ENCODE data around the gene P2RY2.

DNA sequence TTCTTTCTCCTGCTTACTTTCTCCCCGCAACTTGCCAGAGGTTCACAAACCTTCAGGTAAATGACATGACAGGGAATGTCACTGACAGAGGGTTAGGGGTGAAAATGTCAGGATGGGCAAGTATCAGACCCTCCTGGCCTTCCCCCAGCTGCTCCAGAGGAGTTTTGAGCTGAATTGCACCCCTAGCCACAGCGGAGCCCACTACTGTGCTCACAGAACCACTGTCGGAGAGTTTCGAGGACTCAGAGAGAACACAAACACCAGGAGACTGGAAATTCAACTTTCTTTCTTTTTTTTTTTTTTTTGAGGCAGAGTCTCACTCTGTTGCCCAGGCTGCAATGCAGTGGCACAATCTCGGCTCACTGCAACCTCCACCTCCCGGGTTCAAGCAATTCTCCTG lies 21.5 kb upstream of the P2RY2 start:
- TF ChIP-seq, protein P1, sequence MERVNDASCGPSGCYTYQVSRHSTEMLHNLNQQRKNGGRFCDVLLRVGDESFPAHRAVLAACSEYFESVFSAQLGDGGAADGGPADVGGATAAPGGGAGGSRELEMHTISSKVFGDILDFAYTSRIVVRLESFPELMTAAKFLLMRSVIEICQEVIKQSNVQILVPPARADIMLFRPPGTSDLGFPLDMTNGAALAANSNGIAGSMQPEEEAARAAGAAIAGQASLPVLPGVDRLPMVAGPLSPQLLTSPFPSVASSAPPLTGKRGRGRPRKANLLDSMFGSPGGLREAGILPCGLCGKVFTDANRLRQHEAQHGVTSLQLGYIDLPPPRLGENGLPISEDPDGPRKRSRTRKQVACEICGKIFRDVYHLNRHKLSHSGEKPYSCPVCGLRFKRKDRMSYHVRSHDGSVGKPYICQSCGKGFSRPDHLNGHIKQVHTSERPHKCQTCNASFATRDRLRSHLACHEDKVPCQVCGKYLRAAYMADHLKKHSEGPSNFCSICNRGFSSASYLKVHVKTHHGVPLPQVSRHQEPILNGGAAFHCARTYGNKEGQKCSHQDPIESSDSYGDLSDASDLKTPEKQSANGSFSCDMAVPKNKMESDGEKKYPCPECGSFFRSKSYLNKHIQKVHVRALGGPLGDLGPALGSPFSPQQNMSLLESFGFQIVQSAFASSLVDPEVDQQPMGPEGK (CRISPR knock-in tag; IDR thresholded peaks at IDR 0.05; ENCODE audit: borderline replicate concordance), result no peak
- TF ChIP-seq ZFP30 (CRISPR knock-in tag; IDR thresholded peaks at IDR 0.05) (no peak), PPARA (CRISPR knock-in tag; IDR thresholded peaks at IDR 0.05; ENCODE audit: borderline replicate concordance) (no peak), ZNF8 (CRISPR knock-in tag; IDR thresholded peaks at IDR 0.05) (no peak), BACH2 (CRISPR knock-in tag; IDR thresholded peaks at IDR 0.05; ENCODE audit: borderline replicate concordance) (no peak), ARNTL (CRISPR knock-in tag; IDR thresholded peaks at IDR 0.05; ENCODE audit: borderline replicate concordance, low read depth) (no peak), TOX (CRISPR knock-in tag; IDR thresholded peaks at IDR 0.05; ENCODE audit: borderline replicate concordance) (no peak), CSDC2 (CRISPR knock-in tag; IDR thresholded peaks at IDR 0.05) (no peak), POU6F1 (CRISPR knock-in tag; IDR thresholded peaks at IDR 0.05; ENCODE audit: borderline replicate concordance, low read depth) (no peak), OSR1 (CRISPR knock-in tag; IDR thresholded peaks at IDR 0.05) (no peak), ZFP3 (CRISPR knock-in tag; IDR thresholded peaks at IDR 0.05) (no peak)
- TF ChIP-seq, protein P2, sequence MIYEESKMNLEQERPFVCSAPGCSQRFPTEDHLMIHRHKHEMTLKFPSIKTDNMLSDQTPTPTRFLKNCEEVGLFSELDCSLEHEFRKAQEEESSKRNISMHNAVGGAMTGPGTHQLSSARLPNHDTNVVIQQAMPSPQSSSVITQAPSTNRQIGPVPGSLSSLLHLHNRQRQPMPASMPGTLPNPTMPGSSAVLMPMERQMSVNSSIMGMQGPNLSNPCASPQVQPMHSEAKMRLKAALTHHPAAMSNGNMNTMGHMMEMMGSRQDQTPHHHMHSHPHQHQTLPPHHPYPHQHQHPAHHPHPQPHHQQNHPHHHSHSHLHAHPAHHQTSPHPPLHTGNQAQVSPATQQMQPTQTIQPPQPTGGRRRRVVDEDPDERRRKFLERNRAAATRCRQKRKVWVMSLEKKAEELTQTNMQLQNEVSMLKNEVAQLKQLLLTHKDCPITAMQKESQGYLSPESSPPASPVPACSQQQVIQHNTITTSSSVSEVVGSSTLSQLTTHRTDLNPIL (CRISPR knock-in tag; IDR thresholded peaks at IDR 0.05; ENCODE audit: low read depth), result no peak
